ENCODE results near the gene PRMT3.

DNA sequence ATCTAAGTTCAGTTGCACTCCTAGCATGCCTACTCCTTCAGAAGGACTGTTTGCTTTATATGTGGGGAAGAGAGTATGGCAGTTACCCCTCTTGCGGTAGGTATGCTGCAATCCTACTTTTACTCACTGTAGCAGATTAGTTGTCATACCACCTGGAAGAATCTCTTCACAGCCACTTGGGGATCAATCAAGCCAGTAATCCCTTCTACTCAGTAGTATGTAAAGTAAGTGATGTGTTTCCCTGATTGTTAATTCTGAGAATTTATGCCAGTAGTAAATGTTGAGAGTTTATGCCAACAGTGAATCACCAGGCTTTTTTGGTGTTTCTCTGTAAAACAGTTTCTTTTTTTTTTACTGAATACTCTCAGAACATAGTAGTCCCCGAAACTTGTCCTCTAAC is 34.4 kb downstream of the PRMT3 start:
- no peak for TF ChIP-seq CENPT (CRISPR knock-in tag; IDR thresholded peaks at IDR 0.05; ENCODE audit: low read depth)
- TF ChIP-seq ATF7 (IDR thresholded peaks at IDR 0.05) = no peak
- TF ChIP-seq ATF7 (CRISPR knock-in tag; IDR thresholded peaks at IDR 0.05) = no peak
- TF ChIP-seq, protein P1, sequence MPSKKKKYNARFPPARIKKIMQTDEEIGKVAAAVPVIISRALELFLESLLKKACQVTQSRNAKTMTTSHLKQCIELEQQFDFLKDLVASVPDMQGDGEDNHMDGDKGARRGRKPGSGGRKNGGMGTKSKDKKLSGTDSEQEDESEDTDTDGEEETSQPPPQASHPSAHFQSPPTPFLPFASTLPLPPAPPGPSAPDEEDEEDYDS (CRISPR knock-in tag; IDR thresholded peaks at IDR 0.05) = no peak
- TF ChIP-seq, protein P2, sequence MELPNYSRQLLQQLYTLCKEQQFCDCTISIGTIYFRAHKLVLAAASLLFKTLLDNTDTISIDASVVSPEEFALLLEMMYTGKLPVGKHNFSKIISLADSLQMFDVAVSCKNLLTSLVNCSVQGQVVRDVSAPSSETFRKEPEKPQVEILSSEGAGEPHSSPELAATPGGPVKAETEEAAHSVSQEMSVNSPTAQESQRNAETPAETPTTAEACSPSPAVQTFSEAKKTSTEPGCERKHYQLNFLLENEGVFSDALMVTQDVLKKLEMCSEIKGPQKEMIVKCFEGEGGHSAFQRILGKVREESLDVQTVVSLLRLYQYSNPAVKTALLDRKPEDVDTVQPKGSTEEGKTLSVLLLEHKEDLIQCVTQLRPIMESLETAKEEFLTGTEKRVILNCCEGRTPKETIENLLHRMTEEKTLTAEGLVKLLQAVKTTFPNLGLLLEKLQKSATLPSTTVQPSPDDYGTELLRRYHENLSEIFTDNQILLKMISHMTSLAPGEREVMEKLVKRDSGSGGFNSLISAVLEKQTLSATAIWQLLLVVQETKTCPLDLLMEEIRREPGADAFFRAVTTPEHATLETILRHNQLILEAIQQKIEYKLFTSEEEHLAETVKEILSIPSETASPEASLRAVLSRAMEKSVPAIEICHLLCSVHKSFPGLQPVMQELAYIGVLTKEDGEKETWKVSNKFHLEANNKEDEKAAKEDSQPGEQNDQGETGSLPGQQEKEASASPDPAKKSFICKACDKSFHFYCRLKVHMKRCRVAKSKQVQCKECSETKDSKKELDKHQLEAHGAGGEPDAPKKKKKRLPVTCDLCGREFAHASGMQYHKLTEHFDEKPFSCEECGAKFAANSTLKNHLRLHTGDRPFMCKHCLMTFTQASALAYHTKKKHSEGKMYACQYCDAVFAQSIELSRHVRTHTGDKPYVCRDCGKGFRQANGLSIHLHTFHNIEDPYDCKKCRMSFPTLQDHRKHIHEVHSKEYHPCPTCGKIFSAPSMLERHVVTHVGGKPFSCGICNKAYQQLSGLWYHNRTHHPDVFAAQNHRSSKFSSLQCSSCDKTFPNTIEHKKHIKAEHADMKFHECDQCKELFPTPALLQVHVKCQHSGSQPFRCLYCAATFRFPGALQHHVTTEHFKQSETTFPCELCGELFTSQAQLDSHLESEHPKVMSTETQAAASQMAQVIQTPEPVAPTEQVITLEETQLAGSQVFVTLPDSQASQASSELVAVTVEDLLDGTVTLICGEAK (IDR thresholded peaks at IDR 0.05) = no peak
- TF ChIP-seq, protein P2 (CRISPR knock-in tag; IDR thresholded peaks at IDR 0.05) = no peak
- TF ChIP-seq ZNF777 (CRISPR knock-in tag; IDR thresholded peaks at IDR 0.05) = no peak
- TF ChIP-seq TAF1 (CRISPR knock-in tag; IDR thresholded peaks at IDR 0.05) = no peak
- no peak for TF ChIP-seq XRCC5 (optimal IDR thresholded peaks at IDR 0.05; ENCODE audit: low read length)
- TF ChIP-seq, protein P3, sequence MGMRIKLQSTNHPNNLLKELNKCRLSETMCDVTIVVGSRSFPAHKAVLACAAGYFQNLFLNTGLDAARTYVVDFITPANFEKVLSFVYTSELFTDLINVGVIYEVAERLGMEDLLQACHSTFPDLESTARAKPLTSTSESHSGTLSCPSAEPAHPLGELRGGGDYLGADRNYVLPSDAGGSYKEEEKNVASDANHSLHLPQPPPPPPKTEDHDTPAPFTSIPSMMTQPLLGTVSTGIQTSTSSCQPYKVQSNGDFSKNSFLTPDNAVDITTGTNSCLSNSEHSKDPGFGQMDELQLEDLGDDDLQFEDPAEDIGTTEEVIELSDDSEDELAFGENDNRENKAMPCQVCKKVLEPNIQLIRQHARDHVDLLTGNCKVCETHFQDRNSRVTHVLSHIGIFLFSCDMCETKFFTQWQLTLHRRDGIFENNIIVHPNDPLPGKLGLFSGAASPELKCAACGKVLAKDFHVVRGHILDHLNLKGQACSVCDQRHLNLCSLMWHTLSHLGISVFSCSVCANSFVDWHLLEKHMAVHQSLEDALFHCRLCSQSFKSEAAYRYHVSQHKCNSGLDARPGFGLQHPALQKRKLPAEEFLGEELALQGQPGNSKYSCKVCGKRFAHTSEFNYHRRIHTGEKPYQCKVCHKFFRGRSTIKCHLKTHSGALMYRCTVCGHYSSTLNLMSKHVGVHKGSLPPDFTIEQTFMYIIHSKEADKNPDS (CRISPR knock-in tag; IDR thresholded peaks at IDR 0.05) = no peak
- no peak for TF ChIP-seq MLLT10 (CRISPR knock-in tag; IDR thresholded peaks at IDR 0.05)
